PFSK-1 (cell line): ENCODE data around the gene APCS.

ENCODE experiments used
- FOXP2 ChIP-seq: optimal IDR thresholded peaks from 2 replicates; pipeline ENCODE3; 2011; ENCODE audit warnings: borderline replicate concordance, control low read depth, inconsistent platforms; ENCODE audit not compliant: insufficient read depth; ENCODE audit errors: extremely low read length, extremely low read depth
- POLR2AphosphoS5 ChIP-seq: IDR thresholded peaks from 2 replicates; pipeline ENCODE4 v1.6.1; 2012; ENCODE audit warnings: low read depth, mild to moderate bottlenecking, control low read depth, low read length, moderate library complexity
- SIN3A ChIP-seq: IDR thresholded peaks from 2 replicates; pipeline ENCODE4 v1.6.1; 2012; ENCODE audit warnings: mild to moderate bottlenecking, low read length, moderate library complexity, borderline replicate concordance; ENCODE audit not compliant: insufficient read depth
- TAF1 ChIP-seq: IDR thresholded peaks from 2 replicates; pipeline ENCODE4 v1.6.1; 2012; ENCODE audit warnings: low read length, control low read depth, borderline replicate concordance; ENCODE audit not compliant: insufficient read depth
- TF ChIP-seq, protein P1 (sequence below), 2 experiments: IDR thresholded peaks; 2 replicates each; pipeline versions ENCODE4 v1.6.1 to v1.8.0; 2011 to 2012; ENCODE audit warnings: low read depth in 2 of 2, low read length in 2 of 2, control low read depth in 1 of 2, inconsistent platforms in 1 of 2, mild to moderate bottlenecking in 1 of 2, moderate library complexity in 1 of 2; ENCODE audit not compliant: insufficient read depth in 1 of 2

The APCS gene

DNA sequence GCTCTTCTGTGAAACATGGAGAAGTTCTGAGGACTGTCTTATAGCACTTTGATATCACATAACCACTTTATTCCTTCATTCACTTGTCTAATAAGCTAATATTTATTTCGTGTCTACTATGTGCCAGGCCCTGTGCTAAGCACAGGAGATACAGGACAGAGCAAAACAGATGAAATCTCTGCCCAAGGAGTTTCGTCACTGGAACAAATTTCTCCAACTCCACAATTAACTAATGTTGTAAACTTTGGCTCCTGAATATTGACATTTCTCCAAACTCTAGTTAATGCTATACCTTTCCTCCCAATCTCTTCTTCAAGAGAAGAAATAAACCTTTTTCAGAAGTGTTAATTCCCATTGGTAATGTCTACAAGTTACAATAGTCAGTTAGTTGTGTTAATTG, 27.0 kb upstream of the APCS start:
- TF ChIP-seq TAF1: no peak
- no peak for TF ChIP-seq SIN3A
- TF ChIP-seq FOXP2: no peak
- no peak for TF ChIP-seq POLR2AphosphoS5
- TF ChIP-seq, protein P1, sequence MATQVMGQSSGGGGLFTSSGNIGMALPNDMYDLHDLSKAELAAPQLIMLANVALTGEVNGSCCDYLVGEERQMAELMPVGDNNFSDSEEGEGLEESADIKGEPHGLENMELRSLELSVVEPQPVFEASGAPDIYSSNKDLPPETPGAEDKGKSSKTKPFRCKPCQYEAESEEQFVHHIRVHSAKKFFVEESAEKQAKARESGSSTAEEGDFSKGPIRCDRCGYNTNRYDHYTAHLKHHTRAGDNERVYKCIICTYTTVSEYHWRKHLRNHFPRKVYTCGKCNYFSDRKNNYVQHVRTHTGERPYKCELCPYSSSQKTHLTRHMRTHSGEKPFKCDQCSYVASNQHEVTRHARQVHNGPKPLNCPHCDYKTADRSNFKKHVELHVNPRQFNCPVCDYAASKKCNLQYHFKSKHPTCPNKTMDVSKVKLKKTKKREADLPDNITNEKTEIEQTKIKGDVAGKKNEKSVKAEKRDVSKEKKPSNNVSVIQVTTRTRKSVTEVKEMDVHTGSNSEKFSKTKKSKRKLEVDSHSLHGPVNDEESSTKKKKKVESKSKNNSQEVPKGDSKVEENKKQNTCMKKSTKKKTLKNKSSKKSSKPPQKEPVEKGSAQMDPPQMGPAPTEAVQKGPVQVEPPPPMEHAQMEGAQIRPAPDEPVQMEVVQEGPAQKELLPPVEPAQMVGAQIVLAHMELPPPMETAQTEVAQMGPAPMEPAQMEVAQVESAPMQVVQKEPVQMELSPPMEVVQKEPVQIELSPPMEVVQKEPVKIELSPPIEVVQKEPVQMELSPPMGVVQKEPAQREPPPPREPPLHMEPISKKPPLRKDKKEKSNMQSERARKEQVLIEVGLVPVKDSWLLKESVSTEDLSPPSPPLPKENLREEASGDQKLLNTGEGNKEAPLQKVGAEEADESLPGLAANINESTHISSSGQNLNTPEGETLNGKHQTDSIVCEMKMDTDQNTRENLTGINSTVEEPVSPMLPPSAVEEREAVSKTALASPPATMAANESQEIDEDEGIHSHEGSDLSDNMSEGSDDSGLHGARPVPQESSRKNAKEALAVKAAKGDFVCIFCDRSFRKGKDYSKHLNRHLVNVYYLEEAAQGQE (IDR thresholded peaks at IDR 0.05; ENCODE audit: insufficient read depth in 1 of 2, low read depth in 2 of 2, low read length in 2 of 2): no peak

DNA sequence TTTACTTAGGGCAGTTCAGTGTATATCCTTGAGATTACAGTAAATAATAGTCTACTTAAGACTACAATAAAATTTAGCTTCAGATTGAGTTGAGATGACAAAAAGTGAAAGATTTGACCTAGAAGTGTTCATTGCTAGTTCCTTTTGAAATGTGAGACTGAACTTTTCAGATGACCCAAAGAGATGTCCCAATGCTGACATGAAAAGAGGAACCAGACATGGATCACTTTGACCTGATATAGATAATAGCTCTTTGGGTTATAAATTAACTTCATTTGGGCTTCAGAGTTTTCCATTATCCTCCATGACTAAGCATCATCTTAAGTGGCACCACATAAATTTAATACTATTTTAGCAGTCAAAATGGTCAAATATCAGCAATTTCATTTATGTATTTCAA, 26.1 kb upstream of the APCS start:
- no peak for TF ChIP-seq TAF1
- TF ChIP-seq, protein P1 (IDR thresholded peaks at IDR 0.05; ENCODE audit: insufficient read depth in 1 of 2, low read depth in 2 of 2, low read length in 2 of 2): no peak
- no peak for TF ChIP-seq POLR2AphosphoS5
- TF ChIP-seq SIN3A: no peak
- TF ChIP-seq FOXP2: no peak

DNA sequence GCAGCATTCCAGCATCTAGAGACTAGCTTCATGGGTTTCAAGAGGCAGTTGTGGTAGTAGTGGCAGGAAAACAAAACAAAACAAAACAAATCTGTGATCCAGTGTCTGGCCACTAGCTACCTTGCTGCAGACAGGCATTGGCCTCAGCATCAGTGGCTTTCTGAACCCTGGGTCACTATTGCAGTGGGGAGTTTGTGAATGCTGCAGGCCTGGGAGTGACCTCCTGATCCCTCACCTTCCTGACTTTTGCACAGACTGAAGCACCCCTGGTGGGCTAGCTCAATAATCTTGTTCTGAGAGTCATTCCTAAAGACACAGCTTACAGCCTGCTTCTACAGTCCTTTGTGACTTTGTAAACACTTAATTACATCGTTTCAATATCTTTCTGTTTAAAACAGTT, 24.9 kb upstream of the APCS start:
- no peak for TF ChIP-seq TAF1
- TF ChIP-seq SIN3A: no peak
- no peak for TF ChIP-seq FOXP2
- TF ChIP-seq POLR2AphosphoS5: no peak
- TF ChIP-seq, protein P1 (IDR thresholded peaks at IDR 0.05; ENCODE audit: insufficient read depth in 1 of 2, low read depth in 2 of 2, low read length in 2 of 2): no peak

DNA sequence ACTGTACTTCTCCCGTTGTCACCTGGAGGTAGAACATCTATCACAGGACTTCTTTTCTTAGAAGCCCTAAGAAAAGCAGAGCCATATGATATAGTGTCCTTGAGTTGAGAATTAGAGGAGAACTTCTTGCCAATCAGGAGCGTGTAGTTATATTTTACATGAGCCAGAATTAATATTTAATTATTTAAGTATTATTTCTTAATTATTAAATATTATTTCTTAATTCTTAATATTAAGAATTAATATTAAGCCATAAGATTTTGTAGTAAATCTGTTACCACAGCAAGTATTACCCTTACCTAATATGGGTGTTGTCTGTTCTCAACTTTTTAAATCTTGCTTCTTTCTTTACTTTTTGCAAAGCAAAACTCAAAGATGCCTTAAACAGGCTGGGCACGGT, 10.2 kb upstream of the APCS start:
- TF ChIP-seq TAF1 (no peak), SIN3A (no peak), POLR2AphosphoS5 (no peak), FOXP2 (no peak)
- TF ChIP-seq, protein P1 (IDR thresholded peaks at IDR 0.05; ENCODE audit: insufficient read depth in 1 of 2, low read depth in 2 of 2, low read length in 2 of 2): no peak

DNA sequence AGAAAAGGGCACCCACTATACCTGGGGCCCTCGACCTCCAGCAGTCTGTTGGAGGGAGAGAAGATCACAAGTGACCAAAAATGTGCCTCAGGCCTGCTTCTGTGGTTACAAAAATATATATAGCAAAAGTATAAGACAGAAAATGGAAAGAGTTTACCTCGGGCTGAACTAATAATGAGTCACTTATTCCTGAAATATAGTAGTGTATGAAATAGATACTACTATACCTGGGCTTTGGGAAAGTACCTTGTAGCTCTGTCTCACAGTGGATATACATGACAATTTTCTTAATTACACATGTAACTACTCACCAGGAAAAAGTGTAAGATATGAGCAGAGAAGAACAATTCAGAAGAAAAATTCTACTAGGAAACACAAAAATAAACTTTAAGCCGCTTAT, 7.3 kb upstream of the APCS start:
- TF ChIP-seq, protein P1 (IDR thresholded peaks at IDR 0.05; ENCODE audit: insufficient read depth in 1 of 2, low read depth in 2 of 2, low read length in 2 of 2): no peak
- TF ChIP-seq SIN3A: no peak
- no peak for TF ChIP-seq FOXP2
- no peak for TF ChIP-seq TAF1
- no peak for TF ChIP-seq POLR2AphosphoS5
